HG02678 (cell line): ENCODE measurements around the gene MIPEP.
A peak's percentile ranks its signal among the peaks of the same experiment; 100 is the strongest.
"Not testable (repeated sequence)": the region's sequence is repeated elsewhere in the genome, so short reads cannot be mapped to it uniquely, and the experiment has no call there.

Experiments
- ATAC-seq: cut with Tn5 transposase; IDR thresholded peaks from one replicate; pipeline ENCODE4 v1.9.1; 2021; ENCODE audit warnings: mild to moderate bottlenecking, moderate library complexity; ENCODE audit not compliant: unreplicated experiment

Gene MIPEP

GRCh38 chr13:23778002-23778652, 111.1 kb downstream of the MIPEP start:
- ATAC-seq, result no peak

GRCh38 chr13:23777575-23777870, 111.7 kb downstream of the MIPEP start:
- ATAC-seq, result peak; percentile 18

GRCh38 chr13:23776698-23777574, 112.3 kb downstream of the MIPEP start:
- ATAC-seq, result peak; percentile 96

GRCh38 chr13:23772717-23773116, 116.5 kb downstream of the MIPEP start:
- ATAC-seq, result no peak

GRCh38 chr13:23771956-23772355, 117.2 kb downstream of the MIPEP start:
- no peak for ATAC-seq

GRCh38 chr13:23771552-23771951, 117.6 kb downstream of the MIPEP start:
- peak; percentile 94 for ATAC-seq

GRCh38 chr13:23770973-23771372, 118.2 kb downstream of the MIPEP start:
- ATAC-seq, result no peak

DNA sequence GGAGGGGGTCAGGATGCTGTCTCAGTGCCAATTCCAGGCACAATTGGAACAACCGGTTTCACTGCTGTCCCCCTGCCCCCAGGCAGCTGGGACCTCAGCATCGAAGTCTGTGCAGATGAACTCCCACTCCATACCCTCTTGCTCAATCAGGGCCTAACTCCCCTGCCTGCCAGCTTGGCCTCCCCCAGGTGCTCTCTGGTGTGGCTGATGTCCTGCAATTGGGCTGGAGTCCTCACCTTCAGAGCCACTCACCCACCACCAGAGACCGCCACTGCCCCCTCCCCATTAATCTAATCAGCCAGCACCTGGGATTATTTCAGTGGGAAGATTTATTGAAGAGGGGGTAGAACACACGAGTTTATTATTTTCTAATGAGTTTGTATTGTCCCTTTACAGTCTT, 118.8 kb downstream of the MIPEP start:
- ATAC-seq, result no peak

DNA sequence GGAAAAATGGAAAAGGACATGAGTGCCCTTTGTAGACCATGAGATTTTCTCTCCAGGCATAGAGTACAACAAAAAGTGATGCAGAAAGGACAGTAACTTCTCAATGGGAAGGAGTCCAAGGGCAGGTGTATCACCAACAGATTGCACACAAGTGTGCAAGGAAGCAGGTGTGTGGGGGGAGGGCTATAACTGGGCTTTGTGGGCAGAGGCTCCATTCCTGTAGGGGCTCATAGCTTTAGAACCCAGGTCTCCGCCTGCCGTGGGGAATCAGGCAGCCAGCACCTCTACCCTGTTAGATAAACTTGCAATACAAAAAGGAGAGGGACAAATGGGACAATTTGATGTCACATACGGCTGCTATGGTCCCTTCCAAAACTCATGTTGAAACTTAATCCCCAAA, 119.8 kb downstream of the MIPEP start:
- ATAC-seq, result no peak

GRCh38 chr13:23767838-23768237, 121.4 kb downstream of the MIPEP start:
- ATAC-seq, result no peak

GRCh38 chr13:23766939-23767338, 122.3 kb downstream of the MIPEP start:
- no peak for ATAC-seq

GRCh38 chr13:23766283-23766682, 122.9 kb downstream of the MIPEP start:
- ATAC-seq, result no peak

DNA sequence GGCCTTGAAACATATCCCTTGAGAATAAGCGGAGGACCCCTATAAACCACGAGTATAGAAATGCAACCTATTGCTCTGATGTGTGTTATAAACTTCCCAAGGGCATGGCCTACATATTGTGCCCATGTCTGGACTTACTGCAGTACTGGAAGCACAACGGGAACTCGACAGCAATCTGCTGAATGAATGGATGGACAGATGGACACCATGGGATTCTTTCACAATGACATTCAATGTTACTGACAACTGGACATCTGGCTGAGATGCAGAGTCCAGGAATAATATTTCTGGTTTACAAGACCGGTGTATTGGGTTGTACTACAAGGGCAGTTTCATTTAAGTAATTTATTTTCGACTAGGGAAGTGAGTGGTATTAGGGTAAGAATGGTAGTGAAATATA, 123.7 kb downstream of the MIPEP start:
- ATAC-seq, result no peak

DNA sequence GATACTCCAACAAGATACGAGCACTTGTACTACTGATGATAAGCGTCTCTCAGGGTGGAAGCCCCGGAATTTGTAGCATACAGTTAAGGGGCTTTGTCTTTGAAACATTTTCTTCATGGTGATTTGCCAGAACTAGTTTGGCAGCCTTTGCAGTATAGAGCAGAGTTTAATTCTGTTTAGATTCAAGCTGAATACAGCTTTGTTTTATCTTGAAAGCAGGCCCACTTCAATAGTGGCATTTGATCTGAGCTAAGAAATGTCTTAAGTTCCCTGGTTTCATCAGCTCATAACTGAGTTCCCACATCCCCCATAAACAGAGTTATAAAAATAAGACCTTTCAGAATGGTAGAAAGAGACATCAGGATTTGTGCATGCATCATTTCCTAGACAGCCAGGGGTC, 125.9 kb downstream of the MIPEP start:
- ATAC-seq, result no peak

- not testable (repeated sequence) for ATAC-seq
Measured at GRCh38 chr13:23761760-23762159, 127.4 kb downstream of the MIPEP start.

DNA sequence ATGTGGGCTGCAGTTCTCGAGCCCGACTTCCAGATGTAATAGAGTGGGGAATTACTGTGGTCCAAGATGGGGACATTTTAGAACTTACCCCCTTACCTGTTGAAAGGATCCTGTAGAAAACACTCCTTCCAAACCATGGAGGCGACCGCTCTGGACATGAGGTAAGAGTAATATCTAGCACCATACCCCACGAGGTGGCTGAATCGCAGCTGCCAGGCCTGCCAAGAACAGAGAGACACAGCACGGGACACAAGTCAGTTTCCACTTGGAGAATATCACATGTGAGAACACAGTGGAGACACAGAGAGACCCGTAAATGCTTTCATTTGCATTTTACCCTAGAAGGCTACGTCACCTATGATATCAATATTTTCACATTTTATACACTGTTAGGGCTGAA, 129.2 kb downstream of the MIPEP start:
- no peak for ATAC-seq

DNA sequence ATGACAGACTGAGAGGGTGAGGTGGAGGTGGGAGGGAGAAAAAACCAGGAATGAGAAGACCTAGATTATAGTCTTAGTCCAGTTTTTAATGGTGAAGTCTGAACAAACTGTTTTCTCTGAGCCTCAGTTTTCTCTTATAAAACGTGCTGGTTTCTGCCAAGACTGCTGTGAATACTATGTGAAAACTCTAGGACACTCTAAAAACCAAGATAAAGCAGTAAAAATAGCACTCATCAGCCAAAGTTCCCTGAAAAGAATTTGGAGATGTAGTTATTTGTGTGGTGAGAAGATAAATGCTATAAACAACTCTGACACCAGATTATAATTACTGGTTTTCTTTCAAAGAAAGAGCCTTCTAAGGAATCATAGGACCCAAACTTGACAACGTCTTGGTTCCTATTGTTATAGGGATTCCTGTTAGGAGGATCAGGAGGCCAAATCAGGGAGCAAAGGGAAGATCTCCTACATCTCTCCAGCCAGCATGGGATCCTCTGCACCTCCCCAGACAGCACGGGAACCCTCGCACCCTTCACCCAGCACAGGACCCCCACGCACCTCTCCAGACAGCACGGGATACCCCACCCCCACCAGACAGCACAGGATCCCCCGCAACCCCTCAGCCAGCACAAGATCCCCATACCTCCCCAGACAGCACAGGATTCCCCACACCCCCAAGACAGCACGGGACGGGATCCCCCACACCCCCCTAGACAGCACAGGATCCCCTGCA, 130.2 kb downstream of the MIPEP start:
- no peak for ATAC-seq

DNA sequence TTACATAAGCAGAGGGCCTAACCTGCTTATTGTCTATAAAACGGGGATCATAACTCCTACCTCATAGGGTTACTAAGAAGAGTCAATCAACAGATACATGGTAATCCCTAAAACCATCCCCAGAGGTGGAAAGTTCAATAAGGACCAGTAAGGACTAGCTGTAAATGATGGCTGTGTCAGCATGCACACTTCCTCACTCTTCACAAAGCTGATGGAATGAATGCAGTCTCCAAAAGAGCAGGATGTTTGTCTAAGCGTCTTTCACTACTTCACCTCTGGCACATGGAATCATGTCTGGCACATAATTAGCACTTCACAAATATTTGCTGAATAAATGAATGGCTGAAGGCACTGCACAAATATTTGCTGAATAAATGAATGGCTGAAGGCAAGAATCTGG, 134.2 kb downstream of the MIPEP start:
- ATAC-seq, result no peak

DNA sequence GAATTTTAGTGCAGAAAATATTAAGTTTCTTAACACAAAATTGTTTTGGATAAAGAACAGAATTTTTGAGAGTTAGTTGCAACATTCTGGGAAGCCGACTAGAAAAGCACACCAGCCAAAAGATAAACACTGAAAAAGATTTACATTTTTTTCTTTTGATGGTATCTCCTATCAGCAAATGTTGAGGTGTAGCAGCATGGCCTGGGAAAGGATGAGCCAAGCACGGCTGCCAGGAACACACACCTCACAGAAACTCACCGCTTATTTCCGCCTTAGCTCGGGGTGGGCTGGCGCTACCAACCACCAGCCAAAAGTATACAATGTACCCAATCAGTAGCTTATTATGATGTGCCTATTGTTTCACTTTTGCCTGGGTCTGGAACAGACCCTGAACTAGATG, 134.7 kb downstream of the MIPEP start:
- no peak for ATAC-seq

- ATAC-seq, result no peak
Measured at GRCh38 chr13:23753458-23753857, 135.7 kb downstream of the MIPEP start.

DNA sequence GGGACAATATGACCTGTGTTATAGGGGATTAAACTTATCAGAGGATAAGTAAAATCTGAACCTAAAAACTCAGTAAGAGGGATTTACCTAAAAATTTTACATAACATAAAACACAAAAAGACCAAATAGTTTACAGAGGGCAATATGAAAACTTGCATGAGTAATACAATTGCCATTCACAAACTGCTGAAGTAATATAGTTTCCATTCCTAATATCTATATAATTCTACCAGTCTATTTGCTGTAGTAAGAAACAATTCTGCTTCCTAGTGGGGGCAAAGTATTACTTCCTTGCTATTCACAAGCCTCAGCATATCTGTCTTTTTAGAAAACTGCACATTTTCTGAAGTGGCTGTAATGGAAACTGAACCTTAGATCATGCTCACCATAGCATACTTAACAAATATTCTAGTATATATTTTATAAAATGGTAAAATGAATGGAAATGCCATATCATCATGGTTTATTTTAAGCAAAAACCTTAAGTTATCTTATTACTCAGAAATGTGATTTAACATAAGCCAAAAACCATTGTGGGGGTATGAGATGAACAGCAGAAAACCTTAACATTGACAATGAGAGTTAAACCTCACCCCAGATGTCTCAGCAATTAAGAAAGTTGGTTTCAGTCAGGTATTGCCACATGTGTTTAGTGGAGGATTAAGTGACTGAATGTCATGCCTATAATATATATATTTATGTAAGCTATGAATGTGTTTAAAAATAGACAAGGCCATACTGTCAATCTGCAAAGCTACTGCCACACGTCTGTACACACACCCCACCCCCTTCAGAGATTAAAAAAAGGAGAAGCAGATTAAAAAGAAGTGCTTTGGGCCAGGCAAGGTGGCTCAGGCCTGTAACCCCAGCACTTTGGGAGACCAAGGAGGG, 136.8 kb downstream of the MIPEP start:
- ATAC-seq, result peak; percentile 71
